Subcutaneous abdominal adipose tissue (tissue), 5 donors: Measurements from ENCODE around the gene CCL27.

Experiments
- H3K27ac ChIP-seq: one replicate; pipeline ENCODE4 v1.7.0; 2013; ENCODE audit warnings: low read depth, mild to moderate bottlenecking, inconsistent platforms, low read length, moderate library complexity
- H3K27me3 ChIP-seq, 5 donors: one replicate each; pipeline ENCODE4 v1.7.0; 2013; ENCODE audit warnings: low read length in 5 of 5, inconsistent platforms in 1 of 5; ENCODE audit not compliant: control insufficient read depth in 5 of 5, insufficient read depth in 4 of 5
- H3K36me3 ChIP-seq, 5 donors: one replicate each; pipeline ENCODE4 v1.7.0; 2013; ENCODE audit warnings: low read length in 5 of 5; ENCODE audit not compliant: control insufficient read depth in 5 of 5, insufficient read depth in 5 of 5
- H3K4me1 ChIP-seq, 5 donors: one replicate each; pipeline ENCODE4 v1.7.0; 2013; ENCODE audit warnings: low read length in 5 of 5, mild to moderate bottlenecking in 3 of 5, moderate library complexity in 1 of 5; ENCODE audit not compliant: control insufficient read depth in 5 of 5, insufficient read depth in 5 of 5
- H3K4me3 ChIP-seq, 5 donors: one replicate each; pipeline ENCODE4 v1.7.0; 2013; ENCODE audit warnings: low read length in 5 of 5, low read depth in 1 of 5
- H3K9ac ChIP-seq, 5 donors: one replicate each; pipeline ENCODE4 v1.7.0; 2013; ENCODE audit warnings: low read length in 5 of 5, mild to moderate bottlenecking in 4 of 5, moderate library complexity in 3 of 5
- H3K9me3 ChIP-seq, 5 donors: one replicate each; pipeline ENCODE4 v1.7.0; 2013; ENCODE audit warnings: low read length in 5 of 5; ENCODE audit not compliant: control insufficient read depth in 5 of 5
- donor health status: healthy.
- donor health status: healthy.
- donor health status: healthy.
- donor health status: healthy.
- donor health status: healthy.

The CCL27 gene

DNA sequence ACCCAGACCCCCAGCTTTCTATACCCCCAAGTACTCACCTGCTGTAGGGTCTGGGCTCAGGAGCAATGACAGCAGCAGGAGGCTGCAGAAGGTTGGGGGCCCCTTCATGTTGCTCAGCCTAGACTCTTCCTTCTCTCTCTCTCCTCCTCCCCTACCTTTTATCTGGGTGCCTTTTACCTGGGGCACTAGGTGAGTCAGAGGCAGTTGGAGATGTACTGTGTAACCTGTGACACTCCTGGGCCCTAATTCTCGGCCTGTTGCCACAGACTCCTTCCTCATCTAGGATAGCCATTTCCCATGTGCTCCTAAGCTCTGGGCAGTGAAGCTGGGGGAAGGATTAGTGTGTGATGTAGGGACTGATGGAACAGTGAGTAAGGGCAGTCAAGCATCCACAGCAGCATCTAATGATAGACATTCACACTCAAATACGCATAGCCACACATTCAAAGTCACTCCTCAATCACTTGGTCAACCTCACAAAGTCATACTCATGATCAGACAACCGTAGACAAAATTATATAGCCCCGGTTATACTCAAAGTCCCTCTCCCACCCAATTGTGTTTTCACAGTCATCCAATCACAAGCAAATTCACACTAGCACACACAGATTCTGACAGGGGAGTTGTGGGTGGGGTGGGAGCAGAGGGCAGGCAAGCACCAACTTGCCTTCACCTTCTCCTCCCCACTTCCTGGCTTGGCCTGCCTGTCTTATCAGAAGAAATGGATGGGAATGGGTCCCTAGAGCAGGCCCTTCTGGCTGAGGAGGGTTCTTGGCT lies at the start of gene CCL27:
TSS of gene CCL27 (minus strand) at position 132 of the 777 bp plus-strand sequence. CDS start at position 108, 24 bp downstream.
- Histone ChIP-seq H3K9me3 (no peaks in the 10 kb centered on the region), H3K9ac (no peak within 1 kb of the TSS), H3K4me3 (no peak within 1 kb of the TSS), H3K4me1 (peaks cover 0 to 28% (median 20%) of the 10 kb centered on the region in 5 donors), H3K36me3 (peaks cover 0 to 34% (median 22%) of the 10 kb centered on the region in 5 donors), H3K27me3 (no peaks in the 10 kb centered on the region), H3K27ac (no peak within 1 kb of the TSS)

DNA sequence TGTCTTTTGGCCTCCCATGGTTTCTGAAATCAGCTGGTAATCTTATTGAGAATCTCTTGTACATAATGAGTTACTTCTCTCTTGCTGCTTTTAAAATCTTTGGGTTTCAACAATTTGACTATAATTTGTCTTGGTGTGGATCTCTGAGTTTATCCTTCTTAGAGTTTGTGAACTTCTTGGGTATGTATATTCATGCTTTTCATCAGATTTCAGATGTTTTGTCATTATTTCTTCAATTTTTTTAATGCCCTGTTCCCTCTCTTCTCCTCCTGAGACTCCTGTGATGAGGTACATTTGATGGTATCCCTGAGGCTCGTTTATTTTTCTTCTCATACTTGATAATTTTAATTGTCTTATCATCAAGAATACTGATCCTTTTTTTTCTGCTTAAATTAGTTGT lies 49.7 kb upstream of the CCL27 start:
- Histone ChIP-seq H3K9ac (no peak overlapping the region), H3K9me3 (no peaks in the 10 kb centered on the region), H3K36me3 (no peaks in the 10 kb centered on the region)

GRCh38 chr9:34710023-34710422 lies 47.6 kb upstream of the CCL27 start, which contains the start of gene CCL21:
Gene CCL21, minus strand, starts transcription at chr9:34710136. Its CDS starts 70 bp downstream, at chr9:34710066.
- no peak within 1 kb of the TSS for H3K27ac ChIP-seq
- no peak within 1 kb of the TSS for H3K9ac ChIP-seq
- H3K36me3 ChIP-seq, result no peaks in the 10 kb centered on the region
- H3K4me3 ChIP-seq, result no peak within 1 kb of the TSS
- H3K4me1 ChIP-seq, result peaks cover 0 to 10% (median 8%) of the 10 kb centered on the region in 5 donors
- H3K9me3 ChIP-seq, result no peaks in the 10 kb centered on the region
- H3K27me3 ChIP-seq, result no peaks in the 10 kb centered on the region

More for the DNA sequence above, 49.7 kb upstream of the CCL27 start:
- Histone ChIP-seq H3K27me3 (peaks cover 0 to 2% (median 0%) of the 10 kb centered on the region in 5 donors), H3K4me1 (peaks cover 0 to 10% (median 8%) of the 10 kb centered on the region in 5 donors), H3K4me3 (no peak overlapping the region), H3K27ac (no peak overlapping the region)

GRCh38 chr9:34709196-34709978 lies 46.9 kb upstream of the CCL27 start:
- Histone ChIP-seq H3K9ac (no peak overlapping the region), H3K4me1 (peaks cover 0 to 10% (median 8%) of the 10 kb centered on the region in 5 donors), H3K36me3 (no peaks in the 10 kb centered on the region), H3K27ac (no peak overlapping the region), H3K27me3 (no peaks in the 10 kb centered on the region), H3K9me3 (no peaks in the 10 kb centered on the region), H3K4me3 (no peak overlapping the region)

DNA sequence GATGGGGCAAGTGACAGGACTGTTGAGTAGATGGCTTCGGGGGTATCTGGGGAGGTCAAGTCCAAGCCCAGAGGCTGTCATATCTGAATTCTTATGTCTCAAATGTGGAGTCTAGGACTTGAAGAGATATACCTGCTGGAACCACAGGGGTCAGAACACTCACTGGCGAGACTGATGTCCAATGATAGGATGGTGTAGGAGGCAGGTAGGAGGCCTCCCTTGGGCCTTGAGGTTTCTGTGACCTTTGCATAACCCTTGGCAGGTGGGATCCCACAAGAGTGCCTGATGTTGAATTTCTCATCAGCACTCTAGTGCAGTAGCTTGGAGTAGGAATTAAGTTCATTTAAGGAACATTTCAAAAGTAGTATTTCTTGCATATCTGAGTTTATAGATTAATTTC lies 44.7 kb upstream of the CCL27 start:
- Histone ChIP-seq H3K36me3 (no peaks in the 10 kb centered on the region), H3K9ac (no peak overlapping the region), H3K4me3 (no peak overlapping the region), H3K9me3 (no peaks in the 10 kb centered on the region), H3K27ac (no peak overlapping the region), H3K27me3 (no peaks in the 10 kb centered on the region), H3K4me1 (peaks cover 0 to 10% (median 8%) of the 10 kb centered on the region in 5 donors)

DNA sequence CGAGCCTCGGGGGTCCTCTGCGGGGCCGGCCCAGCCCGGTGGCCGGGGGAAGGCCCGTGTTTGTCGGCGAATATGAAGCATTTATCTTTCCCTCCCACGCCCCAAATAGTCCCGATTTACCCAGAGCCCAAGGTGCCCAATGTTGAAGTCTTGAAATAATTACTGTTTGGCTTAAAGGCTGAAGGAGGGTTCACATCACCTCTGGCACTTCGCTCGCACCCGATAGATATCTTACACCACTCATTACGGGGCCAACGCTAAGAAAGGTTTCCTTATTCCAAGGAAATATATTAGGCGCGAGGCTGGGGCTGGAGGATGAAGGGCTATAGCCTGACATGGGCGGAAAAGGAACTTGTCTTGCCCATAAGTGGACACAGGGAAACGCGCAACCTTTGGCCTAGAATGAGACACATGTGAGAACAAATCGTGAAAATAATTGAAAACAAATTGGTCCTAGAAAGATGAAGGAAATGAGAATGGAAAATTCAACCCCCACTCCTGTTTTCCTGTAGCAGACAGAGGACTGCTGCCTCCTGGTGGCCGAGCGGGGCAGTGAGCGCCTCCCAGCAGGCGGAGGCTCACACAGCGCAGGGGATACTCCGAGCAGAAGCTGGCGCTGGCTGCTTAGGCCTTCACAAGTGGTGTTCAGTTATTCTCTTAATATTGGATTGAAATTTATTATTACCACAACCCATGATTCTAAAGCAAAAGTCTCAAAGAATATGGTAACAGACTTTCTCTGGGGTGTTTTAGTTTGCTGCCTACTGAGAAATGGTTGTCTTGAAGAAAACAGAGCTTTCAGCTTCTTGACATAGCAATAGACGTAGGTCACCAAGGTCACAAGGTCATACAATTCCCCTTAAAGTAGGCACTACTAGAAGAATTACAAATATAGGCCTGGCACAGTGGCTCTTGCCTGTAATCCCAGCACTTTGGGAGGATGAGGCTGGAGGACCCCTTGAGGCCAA lies 39.6 kb upstream of the CCL27 start:
- H3K9me3 ChIP-seq, result no peaks in the 10 kb centered on the region
- H3K9ac ChIP-seq, result peak overlapping the region in 4 of 5 donors; percentile 64 to 86 (median 80)
- H3K4me3 ChIP-seq, result peak overlapping the region; percentile 67 to 92 (median 74)
- H3K4me1 ChIP-seq, result peaks cover 2 to 12% (median 11%) of the 10 kb centered on the region in 5 donors
- peak overlapping the region; percentile 59 for H3K27ac ChIP-seq
- H3K27me3 ChIP-seq, result no peaks in the 10 kb centered on the region
- H3K36me3 ChIP-seq, result no peaks in the 10 kb centered on the region

- no peaks in the 10 kb centered on the region for H3K9me3 ChIP-seq
- peak overlapping the region; percentile 59 for H3K27ac ChIP-seq
- no peaks in the 10 kb centered on the region for H3K36me3 ChIP-seq
- H3K4me3 ChIP-seq, result peak overlapping the region in 4 of 5 donors; percentile 67 to 76 (median 72)
- H3K4me1 ChIP-seq, result peaks cover 2 to 12% (median 11%) of the 10 kb centered on the region in 5 donors
- H3K27me3 ChIP-seq, result no peaks in the 10 kb centered on the region
- H3K9ac ChIP-seq, result peak overlapping the region in 4 of 5 donors; percentile 64 to 86 (median 80)
Observed at GRCh38 chr9:34701023-34701768, 38.7 kb upstream of the CCL27 start.

- no peak overlapping the region for H3K9ac ChIP-seq
- H3K4me3 ChIP-seq, result no peak overlapping the region
- H3K27ac ChIP-seq, result no peak overlapping the region
- H3K27me3 ChIP-seq, result no peaks in the 10 kb centered on the region
- no peaks in the 10 kb centered on the region for H3K9me3 ChIP-seq
- no peaks in the 10 kb centered on the region for H3K36me3 ChIP-seq
- H3K4me1 ChIP-seq, result peaks cover 0 to 13% (median 11%) of the 10 kb centered on the region in 5 donors
Observed at GRCh38 chr9:34694811-34695210, 32.4 kb upstream of the CCL27 start.

- H3K4me3 ChIP-seq, result no peak overlapping the region
- no peaks in the 10 kb centered on the region for H3K27me3 ChIP-seq
- no peaks in the 10 kb centered on the region for H3K9me3 ChIP-seq
- H3K36me3 ChIP-seq, result no peaks in the 10 kb centered on the region
- H3K27ac ChIP-seq, result no peak overlapping the region
- H3K9ac ChIP-seq, result no peak overlapping the region
- H3K4me1 ChIP-seq, result peaks cover 0 to 13% (median 11%) of the 10 kb centered on the region in 5 donors
Observed at GRCh38 chr9:34693560-34693959, 31.1 kb upstream of the CCL27 start.
